ENCODE data around the gene EIF4A3. TPM values are rescaled to one million over a fixed set of nuclear protein-coding genes. Genes with fewer than 3 reads are reported as not detected.

The EIF4A3 gene
- total RNA-seq, 1 experiment from 2014 or later, result 145 TPM

Other genes starting within 250 kb of the EIF4A3 start
- gene TBC1D16, start 111.3 kb downstream of the EIF4A3 start, total RNA-seq (2014; rRNA removed; shearing (Covaris generic)), result 9.3 and 15.3 TPM in 2 replicates
- 0.94 and 1.3 TPM in 2 replicates for gene CCDC40, start 110.5 kb downstream of the EIF4A3 start, total RNA-seq (2014; rRNA removed; shearing (Covaris generic))
- 5.6 and 11.2 TPM in 2 replicates for gene GAA, start 45.5 kb downstream of the EIF4A3 start, total RNA-seq (2014; rRNA removed; shearing (Covaris generic))
- gene CARD14, start 22.9 kb upstream of the EIF4A3 start, total RNA-seq (2014; rRNA removed; shearing (Covaris generic)), result 0.10 TPM in 1 of 2 replicates, not detected in the other
- 26.9 and 34.6 TPM in 2 replicates for gene SGSH, start 73.2 kb upstream of the EIF4A3 start, total RNA-seq (2014; rRNA removed; shearing (Covaris generic))
- gene SLC26A11, start 73.3 kb upstream of the EIF4A3 start, total RNA-seq (2014; rRNA removed; shearing (Covaris generic)), result 2.2 and 7.6 TPM in 2 replicates
- 30.2 and 66.4 TPM in 2 replicates for gene RNF213, start 113.7 kb upstream of the EIF4A3 start, total RNA-seq (2014; rRNA removed; shearing (Covaris generic))